PC-3 (cell line): Measurements from ENCODE around the gene PTPRD. TPM values are rescaled to one million over a fixed set of nuclear protein-coding genes. Genes with fewer than 3 reads are reported as not detected.

ENCODE experiments used
- ATAC-seq: fragments of 200-7000 bp; cut with Tn5 transposase; 2 replicates; pipeline ENCODE4 v1.9.1; 2020; ENCODE audit warnings: mild to moderate bottlenecking, moderate library complexity
- BruUV-seq: library from RNA; stranded (reverse); fragments of 400-500 nt; replicated peaks from 2 replicates; lab custom pipeline; 2021; lab: Mats Ljungman, UMichigan
- CTCF ChIA-PET: fragments of 300-600 bp; sonication (Branson Sonifier 250); formaldehyde crosslinking; loops from one replicate; lab custom pipeline; 2022; ENCODE audit warnings: antibody characterized with exemption; lab: Charles Lee
- POLR2A ChIA-PET: fragments of 300-600 bp; sonication (Branson Sonifier 250); formaldehyde crosslinking; loops from one replicate; lab custom pipeline; 2022; ENCODE audit warnings: antibody characterized with exemption; ENCODE audit not compliant: unreplicated experiment; lab: Charles Lee
- DNase-seq: peaks from one replicate; pipeline ENCODE4 v3.0.0-alpha.2; 2015
- H2AFZ ChIP-seq: fragments of 300-600 bp; sonication (generic); 2 replicates; pipeline ENCODE4 v1.6.0; 2016; ENCODE audit warnings: antibody characterized with exemption, low read length
- H3F3A ChIP-seq: fragments of 300-600 bp; sonication (generic); one replicate; pipeline ENCODE4 v1.6.0; 2017; ENCODE audit warnings: antibody characterized with exemption, low read length, control low read depth, mild to moderate bottlenecking; ENCODE audit not compliant: unreplicated experiment
- H3K27ac ChIP-seq: fragments of 300-600 bp; sonication (generic); 2 replicates; pipeline ENCODE4 v1.5.1; 2016; ENCODE audit warnings: mild to moderate bottlenecking, low read length
- H3K27me3 ChIP-seq: fragments of 300-600 bp; sonication (generic); 2 replicates; pipeline ENCODE4 v1.6.1; 2016; ENCODE audit warnings: low read length, mixed read lengths
- H3K36me3 ChIP-seq: fragments of 300-600 bp; sonication (generic); 2 replicates; pipeline ENCODE4 v1.6.1; 2016; ENCODE audit warnings: low read depth, mixed run types, low read length, mixed read lengths
- H3K4me1 ChIP-seq: fragments of 300-600 bp; sonication (generic); 2 replicates; pipeline ENCODE4 v1.5.1; 2016; ENCODE audit warnings: low read length; ENCODE audit not compliant: insufficient read depth
- H3K4me2 ChIP-seq: fragments of 300-600 bp; sonication (generic); 2 replicates; pipeline ENCODE4 v1.6.0; 2016; ENCODE audit warnings: low read length
- H3K4me3 ChIP-seq: fragments of 300-600 bp; sonication (generic); 2 replicates; pipeline ENCODE4 v1.5.1; 2016; ENCODE audit warnings: mild to moderate bottlenecking, low read length, mixed read lengths
- H3K79me2 ChIP-seq: fragments of 300-600 bp; sonication (generic); 2 replicates; pipeline ENCODE4 v1.6.1; 2017; ENCODE audit warnings: low read length, mixed read lengths
- H3K9ac ChIP-seq: fragments of 300-600 bp; sonication (generic); 2 replicates; pipeline ENCODE4 v1.6.0; 2016; ENCODE audit warnings: mild to moderate bottlenecking, low read length
- H3K9me2 ChIP-seq: fragments of 300-600 bp; sonication (generic); replicated peaks from 2 replicates; pipeline ENCODE4 v1.6.1; 2016; ENCODE audit warnings: mixed run types, low read length, mixed read lengths
- H3K9me3 ChIP-seq: fragments of 300-600 bp; sonication (generic); 2 replicates; pipeline ENCODE4 v1.6.1; 2016; ENCODE audit warnings: low read length, mixed read lengths
- H4K20me1 ChIP-seq: fragments of 300-600 bp; sonication (generic); 2 replicates; pipeline ENCODE4 v1.6.1; 2016; ENCODE audit warnings: low read length, mixed read lengths
- EZH2 ChIP-seq: fragments of 300-600 bp; sonication (generic); IDR thresholded peaks from one replicate; pipeline ENCODE4 v1.6.1; 2017; ENCODE audit warnings: antibody characterized with exemption, mild to moderate bottlenecking, low read length; ENCODE audit not compliant: unreplicated experiment
- EZH2phosphoT487 ChIP-seq: fragments of 300-600 bp; sonication (generic); IDR thresholded peaks from 2 replicates; pipeline ENCODE4 v1.6.1; 2018; ENCODE audit warnings: mild to moderate bottlenecking, antibody characterized with exemption, low read length, borderline replicate concordance
- intact Hi-C: fragments of 100-400 bp; cut with micrococcal nuclease; formaldehyde crosslinking; loops from 2 replicates; pipeline ENCODE4 v1.9.0; 2023
- total RNA-seq: library from RNA; depleted of rRNA; stranded (reverse); fragments of >200 nt; gene quantifications from 2 replicates; pipeline ENCODE4 v1.2.3, GENCODE V29; 2014
- TF ChIP-seq, protein P1 (sequence below): fragments of 300-600 bp; sonication (generic); conservative IDR thresholded peaks from 2 replicates; pipeline ENCODE4 v1.5.1; 2017; ENCODE audit warnings: antibody characterized with exemption, low read depth, mild to moderate bottlenecking, low read length

PTPRD gene
- total RNA-seq, 1 experiment from 2014 or later = not detected

GRCh38 chr9:8652255-8652654, 1960.5 kb downstream of the PTPRD start:
- CTCF ChIA-PET = no interaction called here
- Histone ChIP-seq H2AFZ (no peak overlapping the region), H3K4me3 (no peak overlapping the region), H3K4me1 (no peaks in the 10 kb centered on the region), H3K9me3 (no peaks in the 10 kb centered on the region), H3K27ac (no peak overlapping the region), H3K9ac (no peak overlapping the region), H3K9me2 (no peaks in the 10 kb centered on the region), H3K27me3 (no peaks in the 10 kb centered on the region), H3K4me2 (no peak overlapping the region), H3F3A (no peaks in the 10 kb centered on the region), H3K79me2 (no peaks in the 10 kb centered on the region), H3K36me3 (no peaks in the 10 kb centered on the region), H4K20me1 (no peaks in the 10 kb centered on the region)
- intact Hi-C loops = no loop called here
- BruUV-seq = no TSS peak
- ATAC-seq (no peak), DNase-seq (no peak)
- TF ChIP-seq, protein P1, sequence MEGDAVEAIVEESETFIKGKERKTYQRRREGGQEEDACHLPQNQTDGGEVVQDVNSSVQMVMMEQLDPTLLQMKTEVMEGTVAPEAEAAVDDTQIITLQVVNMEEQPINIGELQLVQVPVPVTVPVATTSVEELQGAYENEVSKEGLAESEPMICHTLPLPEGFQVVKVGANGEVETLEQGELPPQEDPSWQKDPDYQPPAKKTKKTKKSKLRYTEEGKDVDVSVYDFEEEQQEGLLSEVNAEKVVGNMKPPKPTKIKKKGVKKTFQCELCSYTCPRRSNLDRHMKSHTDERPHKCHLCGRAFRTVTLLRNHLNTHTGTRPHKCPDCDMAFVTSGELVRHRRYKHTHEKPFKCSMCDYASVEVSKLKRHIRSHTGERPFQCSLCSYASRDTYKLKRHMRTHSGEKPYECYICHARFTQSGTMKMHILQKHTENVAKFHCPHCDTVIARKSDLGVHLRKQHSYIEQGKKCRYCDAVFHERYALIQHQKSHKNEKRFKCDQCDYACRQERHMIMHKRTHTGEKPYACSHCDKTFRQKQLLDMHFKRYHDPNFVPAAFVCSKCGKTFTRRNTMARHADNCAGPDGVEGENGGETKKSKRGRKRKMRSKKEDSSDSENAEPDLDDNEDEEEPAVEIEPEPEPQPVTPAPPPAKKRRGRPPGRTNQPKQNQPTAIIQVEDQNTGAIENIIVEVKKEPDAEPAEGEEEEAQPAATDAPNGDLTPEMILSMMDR = no peak
- TF ChIP-seq EZH2 (no peak), EZH2phosphoT487 (no peak)
- POLR2A ChIA-PET = no interaction called here

GRCh38 chr9:8651846-8652215, 1961.0 kb downstream of the PTPRD start:
- Histone ChIP-seq H3K9me3 (no peaks in the 10 kb centered on the region), H3K4me1 (no peaks in the 10 kb centered on the region), H3K27ac (no peak overlapping the region), H3K4me3 (no peak overlapping the region), H3K27me3 (no peaks in the 10 kb centered on the region), H3K9ac (no peak overlapping the region), H2AFZ (no peak overlapping the region), H3K79me2 (no peaks in the 10 kb centered on the region), H3K36me3 (no peaks in the 10 kb centered on the region), H3K9me2 (no peaks in the 10 kb centered on the region), H3K4me2 (no peak overlapping the region), H4K20me1 (no peaks in the 10 kb centered on the region), H3F3A (no peaks in the 10 kb centered on the region)
- intact Hi-C loops = no loop called here
- ChIA-PET CTCF (no interaction called here), POLR2A (no interaction called here)
- DNase-seq = no peak
- no peak for ATAC-seq
- no TSS peak for BruUV-seq
- TF ChIP-seq EZH2 = no peak
- TF ChIP-seq EZH2phosphoT487 = no peak
- TF ChIP-seq, protein P1 = no peak

DNA sequence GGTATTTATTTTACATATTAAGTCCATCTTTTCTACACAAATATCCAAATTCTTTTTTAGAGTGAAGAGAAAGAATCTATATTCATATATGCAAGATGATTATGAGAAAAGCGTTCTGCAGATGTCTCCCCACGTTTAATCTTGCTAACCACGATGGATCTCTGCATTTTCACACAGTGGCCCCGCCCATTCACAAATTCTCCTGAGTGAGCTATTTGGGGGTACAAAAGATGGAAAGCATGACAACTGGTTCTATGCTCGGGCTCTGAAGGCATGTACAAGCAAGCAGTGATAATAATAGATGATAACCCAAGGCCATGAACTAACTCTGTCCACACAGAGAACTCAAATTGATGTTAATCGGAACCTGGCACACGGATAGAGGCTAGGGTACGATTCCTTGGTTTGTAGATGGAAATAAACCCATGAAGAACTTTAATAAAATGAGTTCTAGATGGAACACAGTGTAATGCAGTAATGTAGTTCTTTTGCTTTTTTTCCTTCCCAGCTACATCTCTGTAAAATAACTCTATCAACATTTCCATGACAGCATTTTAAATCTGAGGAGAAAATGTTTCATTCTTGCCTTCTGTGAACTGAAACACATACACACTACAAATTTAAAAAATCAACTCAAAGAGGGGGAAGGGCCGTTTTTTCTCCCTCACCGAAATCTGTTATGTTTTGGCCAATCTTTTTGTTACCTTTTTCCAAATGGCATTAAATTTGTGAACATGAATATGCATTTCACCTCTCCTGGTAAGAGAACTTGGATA, 1961.5 kb downstream of the PTPRD start:
- no peak for ATAC-seq
- no peaks in the 10 kb centered on the region for H4K20me1 ChIP-seq
- no peak overlapping the region for H2AFZ ChIP-seq
- no peak overlapping the region for H3K4me2 ChIP-seq
- no peaks in the 10 kb centered on the region for H3K9me3 ChIP-seq
- no TSS peak for BruUV-seq
- H3F3A ChIP-seq = no peaks in the 10 kb centered on the region
- H3K9ac ChIP-seq = no peak overlapping the region
- H3K4me1 ChIP-seq = no peaks in the 10 kb centered on the region
- TF ChIP-seq, protein P1 = no peak
- TF ChIP-seq EZH2 (no peak), EZH2phosphoT487 (no peak)
- H3K9me2 ChIP-seq = no peaks in the 10 kb centered on the region
- no peaks in the 10 kb centered on the region for H3K79me2 ChIP-seq
- no peak overlapping the region for H3K27ac ChIP-seq
- ChIA-PET CTCF (no interaction called here), POLR2A (no interaction called here)
- no peak overlapping the region for H3K4me3 ChIP-seq
- no peak for DNase-seq
- no peaks in the 10 kb centered on the region for H3K27me3 ChIP-seq
- intact Hi-C loops = no loop called here
- H3K36me3 ChIP-seq = no peaks in the 10 kb centered on the region
